Subcutaneous abdominal adipose tissue (tissue), 5 donors: ENCODE results near the gene PNPLA1.

ENCODE experiments used
- H3K27ac ChIP-seq: one replicate; pipeline ENCODE4 v1.7.0; 2013; ENCODE audit warnings: low read depth, mild to moderate bottlenecking, inconsistent platforms, low read length, moderate library complexity
- H3K27me3 ChIP-seq, 5 donors: one replicate each; pipeline ENCODE4 v1.7.0; 2013; ENCODE audit warnings: low read length in 5 of 5, inconsistent platforms in 1 of 5; ENCODE audit not compliant: control insufficient read depth in 5 of 5, insufficient read depth in 4 of 5
- H3K36me3 ChIP-seq, 5 donors: one replicate each; pipeline ENCODE4 v1.7.0; 2013; ENCODE audit warnings: low read length in 5 of 5; ENCODE audit not compliant: control insufficient read depth in 5 of 5, insufficient read depth in 5 of 5
- H3K4me1 ChIP-seq, 5 donors: one replicate each; pipeline ENCODE4 v1.7.0; 2013; ENCODE audit warnings: low read length in 5 of 5, mild to moderate bottlenecking in 3 of 5, moderate library complexity in 1 of 5; ENCODE audit not compliant: control insufficient read depth in 5 of 5, insufficient read depth in 5 of 5
- H3K4me3 ChIP-seq, 5 donors: one replicate each; pipeline ENCODE4 v1.7.0; 2013; ENCODE audit warnings: low read length in 5 of 5, low read depth in 1 of 5
- H3K9ac ChIP-seq, 5 donors: one replicate each; pipeline ENCODE4 v1.7.0; 2013; ENCODE audit warnings: low read length in 5 of 5, mild to moderate bottlenecking in 4 of 5, moderate library complexity in 3 of 5
- H3K9me3 ChIP-seq, 5 donors: one replicate each; pipeline ENCODE4 v1.7.0; 2013; ENCODE audit warnings: low read length in 5 of 5; ENCODE audit not compliant: control insufficient read depth in 5 of 5
- donor health status: healthy.
- donor health status: healthy.
- donor health status: healthy.
- donor health status: healthy.
- donor health status: healthy.

The PNPLA1 gene

GRCh38 chr6:36340306-36340617 is 70.4 kb downstream of the PNPLA1 start:
- Histone ChIP-seq H3K4me3 (peak overlapping the region in 2 of 5 donors; percentile 60 to 64), H3K27ac (peak overlapping the region; percentile 23), H3K27me3 (peaks cover 6 to 28% (median 10%) of the 10 kb centered on the region in 5 donors)

GRCh38 chr6:36340618-36341454 is 71.0 kb downstream of the PNPLA1 start:
- Histone ChIP-seq H3K27ac (peak overlapping the region; percentile 23), H3K4me3 (peak overlapping the region; percentile 30 to 64 (median 57))

More at GRCh38 chr6:36340306-36340617, 70.4 kb downstream of the PNPLA1 start:
- Histone ChIP-seq H3K4me1 (peaks cover 2 to 10% (median 7%) of the 10 kb centered on the region in 5 donors), H3K9ac (peak overlapping the region in 1 of 5 donors; percentile 68), H3K36me3 (no peaks in the 10 kb centered on the region), H3K9me3 (no peaks in the 10 kb centered on the region)

GRCh38 chr6:36343109-36343680 is 73.3 kb downstream of the PNPLA1 start:
- Histone ChIP-seq H3K4me3 (no peak overlapping the region), H3K36me3 (no peaks in the 10 kb centered on the region), H3K4me1 (peaks cover 2 to 10% (median 7%) of the 10 kb centered on the region in 5 donors), H3K27me3 (peaks cover 0 to 19% (median 6%) of the 10 kb centered on the region in 5 donors), H3K9me3 (no peaks in the 10 kb centered on the region), H3K27ac (no peak overlapping the region), H3K9ac (no peak overlapping the region)

More at GRCh38 chr6:36340618-36341454, 71.0 kb downstream of the PNPLA1 start:
- peaks cover 2 to 10% (median 7%) of the 10 kb centered on the region in 5 donors for H3K4me1 ChIP-seq
- peak overlapping the region in 3 of 5 donors; percentile 48 to 68 (median 64) for H3K9ac ChIP-seq
- peaks cover 1 to 22% (median 6%) of the 10 kb centered on the region in 5 donors for H3K27me3 ChIP-seq
- no peaks in the 10 kb centered on the region for H3K9me3 ChIP-seq
- H3K36me3 ChIP-seq = no peaks in the 10 kb centered on the region

GRCh38 chr6:36345681-36346466 is 76.0 kb downstream of the PNPLA1 start:
- peaks cover 0 to 20% (median 6%) of the 10 kb centered on the region in 5 donors for H3K27me3 ChIP-seq
- peaks cover 3 to 18% (median 8%) of the 10 kb centered on the region in 5 donors for H3K4me1 ChIP-seq
- no peak overlapping the region for H3K9ac ChIP-seq
- H3K9me3 ChIP-seq = no peaks in the 10 kb centered on the region
- no peaks in the 10 kb centered on the region for H3K36me3 ChIP-seq
- no peak overlapping the region for H3K27ac ChIP-seq
- H3K4me3 ChIP-seq = no peak overlapping the region

- H3K9ac ChIP-seq = no peak overlapping the region
- no peaks in the 10 kb centered on the region for H3K36me3 ChIP-seq
- H3K27ac ChIP-seq = no peak overlapping the region
- peaks cover 0 to 21% (median 6%) of the 10 kb centered on the region in 5 donors for H3K4me1 ChIP-seq
- H3K9me3 ChIP-seq = no peaks in the 10 kb centered on the region
- H3K4me3 ChIP-seq = no peak overlapping the region
- peaks cover 0 to 18% (median 5%) of the 10 kb centered on the region in 5 donors for H3K27me3 ChIP-seq
Measured at GRCh38 chr6:36346486-36347273, 76.8 kb downstream of the PNPLA1 start.

GRCh38 chr6:36347621-36348020 is 77.8 kb downstream of the PNPLA1 start:
- Histone ChIP-seq H3K9me3 (peaks cover 0 to 3% (median 3%) of the 10 kb centered on the region in 5 donors), H3K4me3 (no peak overlapping the region), H3K36me3 (no peaks in the 10 kb centered on the region), H3K4me1 (peaks cover 0 to 21% (median 6%) of the 10 kb centered on the region in 5 donors), H3K27ac (no peak overlapping the region), H3K9ac (no peak overlapping the region), H3K27me3 (peaks cover 0 to 15% (median 5%) of the 10 kb centered on the region in 5 donors)

- Histone ChIP-seq H3K4me1 (peaks cover 0 to 21% (median 6%) of the 10 kb centered on the region in 5 donors), H3K9me3 (peaks cover 0 to 6% (median 3%) of the 10 kb centered on the region in 5 donors), H3K4me3 (no peak overlapping the region), H3K27ac (no peak overlapping the region), H3K36me3 (no peaks in the 10 kb centered on the region), H3K27me3 (peaks cover 0 to 19% (median 5%) of the 10 kb centered on the region in 5 donors), H3K9ac (no peak overlapping the region)
Measured at GRCh38 chr6:36349240-36349639, 79.4 kb downstream of the PNPLA1 start.

GRCh38 chr6:36350082-36350481 is 80.2 kb downstream of the PNPLA1 start:
- Histone ChIP-seq H3K4me3 (no peak overlapping the region), H3K4me1 (peaks cover 0 to 21% (median 6%) of the 10 kb centered on the region in 5 donors), H3K27ac (no peak overlapping the region)

More at GRCh38 chr6:36350082-36350481, 80.2 kb downstream of the PNPLA1 start:
- H3K36me3 ChIP-seq = no peaks in the 10 kb centered on the region
- no peak overlapping the region for H3K9ac ChIP-seq
- peaks cover 0 to 6% (median 3%) of the 10 kb centered on the region in 5 donors for H3K9me3 ChIP-seq
- peaks cover 0 to 19% (median 5%) of the 10 kb centered on the region in 5 donors for H3K27me3 ChIP-seq
